Stomach (tissue), 9 donors: ENCODE data around the gene ACD. TPM values are rescaled to one million over a fixed set of nuclear protein-coding genes. Genes with fewer than 3 reads are reported as not detected.

ENCODE experiments used
- DNase-seq, 2 donors: peaks; one replicate each; pipeline versions ENCODE4 v3.0.0 to v3.0.0-alpha.2; 2013 to 2019
- H3K27ac ChIP-seq, 5 donors: fragments of 200-600 bp in 4 of 5; sonication (generic) in 4 of 5; one replicate each; pipeline ENCODE4 v1.5.1; 2013 to 2019; ENCODE audit warnings: mild to moderate bottlenecking in 1 of 5, moderate library complexity in 1 of 5
- H3K27me3 ChIP-seq, 3 donors: fragments of 200-600 bp; sonication (generic); one replicate each; pipeline ENCODE4 v1.5.1; 2017 to 2019; ENCODE audit warnings: mixed run types in 1 of 3
- H3K36me3 ChIP-seq, 4 donors: fragments of 200-600 bp; sonication (generic); 1 replicate in 3 of 4; 2 replicates in 1 of 4; pipeline ENCODE4 v1.5.1; 2016 to 2019
- H3K4me1 ChIP-seq, 4 donors: fragments of 200-600 bp; sonication (generic); one replicate each; pipeline ENCODE4 v1.5.1; 2016 to 2019
- H3K4me3 ChIP-seq, 4 donors: fragments of 200-600 bp; sonication (generic) in 3 of 4; one replicate each; pipeline ENCODE4 v1.5.1; 2016 to 2019; ENCODE audit warnings: mild to moderate bottlenecking in 1 of 4
- H3K9me3 ChIP-seq, 4 donors: fragments of 200-600 bp; sonication (generic); one replicate each; pipeline ENCODE4 v1.5.1; 2016 to 2019
- CTCF ChIP-seq, 7 experiments: fragments of 450-650 bp in 4 of 7; fragments of 200-600 bp in 3 of 7; sonication (generic) in 3 of 7; IDR thresholded peaks; one replicate each; pipeline ENCODE4 v1.5.1; 2016 to 2019; ENCODE audit warnings: antibody characterized with exemption in 7 of 7, control low read depth in 2 of 7, mild to moderate bottlenecking in 1 of 7
- EP300 ChIP-seq: sonication (generic); formaldehyde crosslinking; IDR thresholded peaks from one replicate; pipeline ENCODE4 v1.6.1; 2017; ENCODE audit warnings: antibody characterized with exemption
- POLR2A ChIP-seq, 4 donors: fragments of 450-650 bp; IDR thresholded peaks; one replicate each; pipeline ENCODE4 v1.6.1; 2016; ENCODE audit warnings: antibody characterized with exemption in 4 of 4, control low read depth in 2 of 4, mild to moderate bottlenecking in 1 of 4, moderate library complexity in 1 of 4
- POLR2AphosphoS5 ChIP-seq, 3 donors: sonication (generic); formaldehyde crosslinking; IDR thresholded peaks; one replicate each; pipeline ENCODE4 v1.6.1; 2016; ENCODE audit warnings: antibody characterized with exemption in 3 of 3
- WGBS, 5 donors: extraction: QIAGEN DNeasy Blood & Tissue Kit in 3 of 5; methylation state at CpG; one replicate each; pipeline versions ENCODE4 v1.1.5 to v1.1.7; 2013 to 2018; 5-methylcytosine and 5-hydroxymethylcytosine counted together
- intact Hi-C: fragments of 100-400 bp; cut with DNase I; formaldehyde crosslinking; loops from one replicate; pipeline ENCODE4 v1.15.1; 2023; ENCODE audit warnings: low total_unique reads
- polyA plus RNA-seq, 3 donors: library from polyadenylated mRNA; stranded (reverse); fragments of 200-250 nt; gene quantifications; one replicate each; pipeline ENCODE4 v1.2.3, GENCODE V29; 2013
- total RNA-seq, 5 donors: library from RNA; depleted of rRNA; stranded (reverse); fragments of >200 nt; gene quantifications; one replicate each; pipeline versions ENCODE4 v1.1.0 to v1.2.3, GENCODE V29; 2014 to 2016
- donor health status: healthy with polysubstance abuse.
- donor health status: Bipolar disorder and iron deficiency.
- donor health status: healthy.

Gene ACD
- total and polyA plus RNA-seq, 8 donors: 0.87 to 30.3 (median 11.4) TPM

- intact Hi-C loops: no loop called here
Measured at GRCh38 chr16:67663877-67664222, 3.8 kb upstream of the ACD start.

GRCh38 chr16:67663151-67663876, 3.3 kb upstream of the ACD start:
- DNase-seq: peak in 1 of 2 donors; percentile 44
- peaks cover 44 to 63% (median 59%) of the 10 kb centered on the region in 4 donors for H3K4me1 ChIP-seq
- intact Hi-C loops: no loop called here
- H3K9me3 ChIP-seq: no peaks in the 10 kb centered on the region
- WGBS, 5 donors: 69 to 85% (median 81%) methylated on average over 7 to 25 of the region's 25 CpGs
- no peaks in the 10 kb centered on the region for H3K27me3 ChIP-seq
- TF ChIP-seq POLR2A (IDR thresholded peaks at IDR 0.05) (no peak), EP300 (no peak), POLR2AphosphoS5 (IDR thresholded peaks at IDR 0.05) (no peak), CTCF (IDR thresholded peaks at IDR 0.05) (no peak)
- H3K4me3 ChIP-seq: no peak overlapping the region
- H3K36me3 ChIP-seq: peaks cover 9 to 27% (median 16%) of the 10 kb centered on the region in 4 donors
- H3K27ac ChIP-seq: no peak overlapping the region

More at GRCh38 chr16:67663877-67664222, 3.8 kb upstream of the ACD start:
- DNase-seq: no peak
- Histone ChIP-seq H3K4me1 (peaks cover 42 to 61% (median 58%) of the 10 kb centered on the region in 4 donors), H3K27ac (no peak overlapping the region), H3K27me3 (no peaks in the 10 kb centered on the region), H3K4me3 (no peak overlapping the region), H3K9me3 (no peaks in the 10 kb centered on the region), H3K36me3 (peaks cover 9 to 23% (median 15%) of the 10 kb centered on the region in 4 donors)
- no peak for TF ChIP-seq POLR2AphosphoS5 (IDR thresholded peaks at IDR 0.05)
- TF ChIP-seq EP300: no peak
- TF ChIP-seq POLR2A (IDR thresholded peaks at IDR 0.05): no peak
- no peak for TF ChIP-seq CTCF (IDR thresholded peaks at IDR 0.05)
- 90 to 96% (median 94%) methylated on average over 6 of the region's 6 CpGs for WGBS, 5 donors

- Histone ChIP-seq H3K4me1 (peaks cover 37 to 59% (median 54%) of the 10 kb centered on the region in 4 donors), H3K27me3 (no peaks in the 10 kb centered on the region), H3K4me3 (no peak overlapping the region), H3K27ac (no peak overlapping the region), H3K36me3 (peaks cover 9 to 34% (median 22%) of the 10 kb centered on the region in 4 donors), H3K9me3 (no peaks in the 10 kb centered on the region)
- intact Hi-C loops: no loop called here
- TF ChIP-seq POLR2A (IDR thresholded peaks at IDR 0.05) (no peak), POLR2AphosphoS5 (IDR thresholded peaks at IDR 0.05) (no peak), CTCF (IDR thresholded peaks at IDR 0.05) (no peak), EP300 (no peak)
- DNase-seq: no peak
Measured at GRCh38 chr16:67662653-67663010, 2.6 kb upstream of the ACD start.

GRCh38 chr16:67661886-67662652, 2.0 kb upstream of the ACD start:
- peaks cover 9 to 40% (median 28%) of the 10 kb centered on the region in 4 donors for H3K36me3 ChIP-seq
- DNase-seq: no peak
- H3K4me1 ChIP-seq: peaks cover 32 to 53% (median 48%) of the 10 kb centered on the region in 4 donors
- H3K9me3 ChIP-seq: no peaks in the 10 kb centered on the region
- H3K27ac ChIP-seq: peak overlapping the region in 1 of 5 donors; percentile 97
- no peaks in the 10 kb centered on the region for H3K27me3 ChIP-seq
- TF ChIP-seq POLR2A (IDR thresholded peaks at IDR 0.05) (no peak), POLR2AphosphoS5 (IDR thresholded peaks at IDR 0.05) (no peak), CTCF (IDR thresholded peaks at IDR 0.05) (no peak), EP300 (no peak)
- H3K4me3 ChIP-seq: no peak overlapping the region
- intact Hi-C loops: no loop called here
- whole genome bisulfite sequencing, 5 donors: 94 to 95% (median 95%) methylated on average over 34 of the region's 34 CpGs
